Measurements from ENCODE around the gene LHFPL6.

GRCh38 chr13:39503048-39503447 is 99.9 kb downstream of the LHFPL6 start:
- no peak for TF ChIP-seq POLR2A (IDR thresholded peaks at IDR 0.05)
- no peak for TF ChIP-seq CTCF (IDR thresholded peaks at IDR 0.05)
- no peak for TF ChIP-seq EP300 (IDR thresholded peaks at IDR 0.05)
- no peak for TF ChIP-seq POLR2AphosphoS5 (IDR thresholded peaks at IDR 0.05)
